ENCODE data around the gene PPP2R5E. TPM values are rescaled to one million over a fixed set of nuclear protein-coding genes. Genes with fewer than 3 reads are reported as not detected.

The PPP2R5E gene
- total and polyA plus RNA-seq, 4 donors: 6.0 to 13.1 (median 8.4) TPM

- H3K27ac ChIP-seq (ENCODE audit: low read depth in 1 of 2, low read length in 2 of 2): no peak overlapping the region
- TF ChIP-seq EGR1 (IDR thresholded peaks at IDR 0.05; ENCODE audit: low read depth in 2 of 2) (no peak), YY1 (IDR thresholded peaks at IDR 0.05) (no peak), HNF4A (conservative IDR thresholded peaks at IDR 0.05) (no peak), FOXA1 (IDR thresholded peaks at IDR 0.05) (no peak), NR2F2 (IDR thresholded peaks at IDR 0.05) (no peak), SP1 (IDR thresholded peaks at IDR 0.05) (no peak), HNF4G (IDR thresholded peaks at IDR 0.05) (no peak), RXRA (IDR thresholded peaks at IDR 0.05) (no peak), FOXA2 (IDR thresholded peaks at IDR 0.05) (no peak), TAF1 (conservative IDR thresholded peaks at IDR 0.05) (no peak)
- TF ChIP-seq, protein P1, sequence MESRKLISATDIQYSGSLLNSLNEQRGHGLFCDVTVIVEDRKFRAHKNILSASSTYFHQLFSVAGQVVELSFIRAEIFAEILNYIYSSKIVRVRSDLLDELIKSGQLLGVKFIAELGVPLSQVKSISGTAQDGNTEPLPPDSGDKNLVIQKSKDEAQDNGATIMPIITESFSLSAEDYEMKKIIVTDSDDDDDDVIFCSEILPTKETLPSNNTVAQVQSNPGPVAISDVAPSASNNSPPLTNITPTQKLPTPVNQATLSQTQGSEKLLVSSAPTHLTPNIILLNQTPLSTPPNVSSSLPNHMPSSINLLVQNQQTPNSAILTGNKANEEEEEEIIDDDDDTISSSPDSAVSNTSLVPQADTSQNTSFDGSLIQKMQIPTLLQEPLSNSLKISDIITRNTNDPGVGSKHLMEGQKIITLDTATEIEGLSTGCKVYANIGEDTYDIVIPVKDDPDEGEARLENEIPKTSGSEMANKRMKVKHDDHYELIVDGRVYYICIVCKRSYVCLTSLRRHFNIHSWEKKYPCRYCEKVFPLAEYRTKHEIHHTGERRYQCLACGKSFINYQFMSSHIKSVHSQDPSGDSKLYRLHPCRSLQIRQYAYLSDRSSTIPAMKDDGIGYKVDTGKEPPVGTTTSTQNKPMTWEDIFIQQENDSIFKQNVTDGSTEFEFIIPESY (IDR thresholded peaks at IDR 0.05): no peak
- TF ChIP-seq, protein P2, sequence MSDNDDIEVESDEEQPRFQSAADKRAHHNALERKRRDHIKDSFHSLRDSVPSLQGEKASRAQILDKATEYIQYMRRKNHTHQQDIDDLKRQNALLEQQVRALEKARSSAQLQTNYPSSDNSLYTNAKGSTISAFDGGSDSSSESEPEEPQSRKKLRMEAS (IDR thresholded peaks at IDR 0.05): no peak
- TF ChIP-seq, protein P3, sequence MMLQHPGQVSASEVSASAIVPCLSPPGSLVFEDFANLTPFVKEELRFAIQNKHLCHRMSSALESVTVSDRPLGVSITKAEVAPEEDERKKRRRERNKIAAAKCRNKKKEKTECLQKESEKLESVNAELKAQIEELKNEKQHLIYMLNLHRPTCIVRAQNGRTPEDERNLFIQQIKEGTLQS (IDR thresholded peaks at IDR 0.05): no peak
These were observed 30.4 kb upstream of the PPP2R5E start for GRCh38 chr14:63573581-63573980.

GRCh38 chr14:63565448-63565847 is 22.3 kb upstream of the PPP2R5E start:
- H3K27ac ChIP-seq (ENCODE audit: low read depth in 1 of 2, low read length in 2 of 2): no peak overlapping the region
- WGBS: 80% methylated on average over 3 of the region's 3 CpGs
- H3K9me3 ChIP-seq (ENCODE audit: control insufficient read depth in 4 of 4, low read length in 3 of 4): no peaks in the 10 kb centered on the region
- no peak for DNase-seq (ENCODE audit: low spot score)
- TF ChIP-seq, protein P2 (IDR thresholded peaks at IDR 0.05): no peak
- TF ChIP-seq NR2F2 (IDR thresholded peaks at IDR 0.05) (no peak), TAF1 (conservative IDR thresholded peaks at IDR 0.05) (no peak), GABPA (IDR thresholded peaks at IDR 0.05 in 1 of 2, conservative IDR thresholded peaks at IDR 0.05 in 1 of 2) (no peak), YY1 (IDR thresholded peaks at IDR 0.05) (no peak), HNF4G (IDR thresholded peaks at IDR 0.05) (no peak), RAD21 (IDR thresholded peaks at IDR 0.05) (no peak), RXRA (IDR thresholded peaks at IDR 0.05) (no peak), EGR1 (IDR thresholded peaks at IDR 0.05; ENCODE audit: low read depth in 2 of 2) (no peak), JUND (IDR thresholded peaks at IDR 0.05) (no peak), FOXA2 (IDR thresholded peaks at IDR 0.05) (no peak), HNF4A (conservative IDR thresholded peaks at IDR 0.05) (no peak), SP1 (IDR thresholded peaks at IDR 0.05) (no peak)
- TF ChIP-seq, protein P4, sequence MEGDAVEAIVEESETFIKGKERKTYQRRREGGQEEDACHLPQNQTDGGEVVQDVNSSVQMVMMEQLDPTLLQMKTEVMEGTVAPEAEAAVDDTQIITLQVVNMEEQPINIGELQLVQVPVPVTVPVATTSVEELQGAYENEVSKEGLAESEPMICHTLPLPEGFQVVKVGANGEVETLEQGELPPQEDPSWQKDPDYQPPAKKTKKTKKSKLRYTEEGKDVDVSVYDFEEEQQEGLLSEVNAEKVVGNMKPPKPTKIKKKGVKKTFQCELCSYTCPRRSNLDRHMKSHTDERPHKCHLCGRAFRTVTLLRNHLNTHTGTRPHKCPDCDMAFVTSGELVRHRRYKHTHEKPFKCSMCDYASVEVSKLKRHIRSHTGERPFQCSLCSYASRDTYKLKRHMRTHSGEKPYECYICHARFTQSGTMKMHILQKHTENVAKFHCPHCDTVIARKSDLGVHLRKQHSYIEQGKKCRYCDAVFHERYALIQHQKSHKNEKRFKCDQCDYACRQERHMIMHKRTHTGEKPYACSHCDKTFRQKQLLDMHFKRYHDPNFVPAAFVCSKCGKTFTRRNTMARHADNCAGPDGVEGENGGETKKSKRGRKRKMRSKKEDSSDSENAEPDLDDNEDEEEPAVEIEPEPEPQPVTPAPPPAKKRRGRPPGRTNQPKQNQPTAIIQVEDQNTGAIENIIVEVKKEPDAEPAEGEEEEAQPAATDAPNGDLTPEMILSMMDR (IDR thresholded peaks at IDR 0.05; ENCODE audit: low read depth, low read length, missing input control): no peak
- TF ChIP-seq, protein P1 (IDR thresholded peaks at IDR 0.05): no peak
- TF ChIP-seq, protein P5, sequence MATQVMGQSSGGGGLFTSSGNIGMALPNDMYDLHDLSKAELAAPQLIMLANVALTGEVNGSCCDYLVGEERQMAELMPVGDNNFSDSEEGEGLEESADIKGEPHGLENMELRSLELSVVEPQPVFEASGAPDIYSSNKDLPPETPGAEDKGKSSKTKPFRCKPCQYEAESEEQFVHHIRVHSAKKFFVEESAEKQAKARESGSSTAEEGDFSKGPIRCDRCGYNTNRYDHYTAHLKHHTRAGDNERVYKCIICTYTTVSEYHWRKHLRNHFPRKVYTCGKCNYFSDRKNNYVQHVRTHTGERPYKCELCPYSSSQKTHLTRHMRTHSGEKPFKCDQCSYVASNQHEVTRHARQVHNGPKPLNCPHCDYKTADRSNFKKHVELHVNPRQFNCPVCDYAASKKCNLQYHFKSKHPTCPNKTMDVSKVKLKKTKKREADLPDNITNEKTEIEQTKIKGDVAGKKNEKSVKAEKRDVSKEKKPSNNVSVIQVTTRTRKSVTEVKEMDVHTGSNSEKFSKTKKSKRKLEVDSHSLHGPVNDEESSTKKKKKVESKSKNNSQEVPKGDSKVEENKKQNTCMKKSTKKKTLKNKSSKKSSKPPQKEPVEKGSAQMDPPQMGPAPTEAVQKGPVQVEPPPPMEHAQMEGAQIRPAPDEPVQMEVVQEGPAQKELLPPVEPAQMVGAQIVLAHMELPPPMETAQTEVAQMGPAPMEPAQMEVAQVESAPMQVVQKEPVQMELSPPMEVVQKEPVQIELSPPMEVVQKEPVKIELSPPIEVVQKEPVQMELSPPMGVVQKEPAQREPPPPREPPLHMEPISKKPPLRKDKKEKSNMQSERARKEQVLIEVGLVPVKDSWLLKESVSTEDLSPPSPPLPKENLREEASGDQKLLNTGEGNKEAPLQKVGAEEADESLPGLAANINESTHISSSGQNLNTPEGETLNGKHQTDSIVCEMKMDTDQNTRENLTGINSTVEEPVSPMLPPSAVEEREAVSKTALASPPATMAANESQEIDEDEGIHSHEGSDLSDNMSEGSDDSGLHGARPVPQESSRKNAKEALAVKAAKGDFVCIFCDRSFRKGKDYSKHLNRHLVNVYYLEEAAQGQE (IDR thresholded peaks at IDR 0.05): no peak
- TF ChIP-seq, protein P3 (IDR thresholded peaks at IDR 0.05): no peak
- no peak overlapping the region for H3K9ac ChIP-seq (ENCODE audit: low read depth in 1 of 2, low read length in 2 of 2)
- H3K36me3 ChIP-seq (ENCODE audit: control insufficient read depth in 4 of 4, insufficient read depth in 3 of 4, low read depth in 1 of 4, low read length in 3 of 4): no peaks in the 10 kb centered on the region
- H3K27me3 ChIP-seq (ENCODE audit: control insufficient read depth in 4 of 4, insufficient read depth in 4 of 4, low read length in 3 of 4): no peaks in the 10 kb centered on the region
- no peak overlapping the region for H3K4me3 ChIP-seq (ENCODE audit: low read depth in 1 of 3, low read length in 3 of 3)
- H3K4me1 ChIP-seq (ENCODE audit: control insufficient read depth in 4 of 4, insufficient read depth in 4 of 4, low read length in 3 of 4): no peaks in the 10 kb centered on the region

More at GRCh38 chr14:63573581-63573980, 30.4 kb upstream of the PPP2R5E start:
- H3K9me3 ChIP-seq (ENCODE audit: control insufficient read depth in 4 of 4, low read length in 3 of 4): no peaks in the 10 kb centered on the region
- DNase-seq (ENCODE audit: low spot score): no peak
- 80% methylated on average over 4 of the region's 4 CpGs for WGBS
- H3K4me1 ChIP-seq (ENCODE audit: control insufficient read depth in 4 of 4, insufficient read depth in 4 of 4, low read length in 3 of 4): no peaks in the 10 kb centered on the region
- H3K27me3 ChIP-seq (ENCODE audit: control insufficient read depth in 4 of 4, insufficient read depth in 4 of 4, low read length in 3 of 4): no peaks in the 10 kb centered on the region
- H3K4me3 ChIP-seq (ENCODE audit: low read depth in 1 of 3, low read length in 3 of 3): no peak overlapping the region
- no peaks in the 10 kb centered on the region for H3K36me3 ChIP-seq (ENCODE audit: control insufficient read depth in 4 of 4, insufficient read depth in 3 of 4, low read depth in 1 of 4, low read length in 3 of 4)
- H3K9ac ChIP-seq (ENCODE audit: low read depth in 1 of 2, low read length in 2 of 2): no peak overlapping the region

All from liver (tissue), 9 donors.